Naive thymus-derived CD4-positive, alpha-beta T cell (primary cell): ENCODE measurements around the gene BMP5. TPM values are rescaled to one million over a fixed set of nuclear protein-coding genes. Genes with fewer than 3 reads are reported as not detected.

Experiments used
- ATAC-seq: fragments of 150-1000 bp; cut with Tn5 transposase; 2 replicates; pipeline ENCODE4 v1.10.0; 2021; ENCODE audit warnings: mild to moderate bottlenecking, moderate library complexity
- CTCF ChIA-PET: fragments of 350-600 bp; sonication (Branson Sonifier 250); formaldehyde crosslinking; loops from one replicate; lab custom pipeline; 2021; ENCODE audit warnings: antibody characterized with exemption; lab: Charles Lee
- POLR2A ChIA-PET: fragments of 350-600 bp; sonication (Branson Sonifier 250); formaldehyde crosslinking; loops from one replicate; lab custom pipeline; 2021; ENCODE audit warnings: antibody characterized with exemption, inconsistent platforms; lab: Charles Lee
- DNase-seq, 9 donors: peaks; one replicate each; pipeline versions ENCODE4 v3.0.0 to v3.0.0-alpha.2; 2020 to 2022; ENCODE audit warnings: mixed read lengths in 1 of 9
- H3K27ac ChIP-seq: one replicate; pipeline ENCODE4 v1.7.0; 2013; ENCODE audit warnings: mild to moderate bottlenecking, low read depth, low read length, moderate library complexity
- H3K27me3 ChIP-seq, 2 donors: one replicate each; pipeline ENCODE4 v1.7.0; 2013; ENCODE audit warnings: low read length in 2 of 2, mild to moderate bottlenecking in 2 of 2, moderate library complexity in 2 of 2; ENCODE audit not compliant: control insufficient read depth in 2 of 2, insufficient read depth in 2 of 2
- H3K36me3 ChIP-seq, 3 experiments: 1 replicate in 2 of 3; 2 replicates in 1 of 3; pipeline ENCODE4 v1.7.0; 2013; ENCODE audit warnings: low read length in 3 of 3, mild to moderate bottlenecking in 3 of 3, moderate library complexity in 1 of 3; ENCODE audit not compliant: insufficient read depth in 3 of 3, control insufficient read depth in 2 of 3
- H3K4me1 ChIP-seq, 2 donors: one replicate each; pipeline ENCODE4 v1.7.0; 2013; ENCODE audit warnings: low read length in 2 of 2, mild to moderate bottlenecking in 2 of 2, moderate library complexity in 1 of 2; ENCODE audit not compliant: control insufficient read depth in 2 of 2, insufficient read depth in 2 of 2
- H3K4me3 ChIP-seq: 2 replicates; pipeline ENCODE4 v1.7.0; 2013; ENCODE audit warnings: mild to moderate bottlenecking, low read length
- H3K9me3 ChIP-seq, 3 experiments: 1 replicate in 2 of 3; 2 replicates in 1 of 3; pipeline ENCODE4 v1.7.0; 2013; ENCODE audit warnings: low read length in 3 of 3; ENCODE audit not compliant: control insufficient read depth in 2 of 3
- H3K27ac Mint-ChIP-seq, 9 donors: one replicate each; pipeline ENCODE4 v1.8.0; 2020 to 2022; ENCODE audit warnings: mixed read lengths in 9 of 9, mild to moderate bottlenecking in 8 of 9, moderate library complexity in 5 of 9, inconsistent platforms in 2 of 9
- H3K27me3 Mint-ChIP-seq, 5 donors: one replicate each; pipeline ENCODE4 v1.8.0; 2021 to 2022; ENCODE audit warnings: mixed read lengths in 5 of 5, mild to moderate bottlenecking in 1 of 5
- H3K36me3 Mint-ChIP-seq, 5 donors: one replicate each; pipeline ENCODE4 v1.8.0; 2020 to 2022; ENCODE audit warnings: mixed read lengths in 5 of 5, mild to moderate bottlenecking in 3 of 5, inconsistent platforms in 1 of 5
- H3K4me1 Mint-ChIP-seq, 7 donors: one replicate each; pipeline ENCODE4 v1.8.0; 2020 to 2022; ENCODE audit warnings: mixed read lengths in 7 of 7, mild to moderate bottlenecking in 3 of 7, inconsistent platforms in 1 of 7
- H3K4me3 Mint-ChIP-seq, 10 donors: one replicate each; pipeline ENCODE4 v1.8.0; 2020 to 2022; ENCODE audit warnings: mild to moderate bottlenecking in 10 of 10, mixed read lengths in 10 of 10, moderate library complexity in 6 of 10, inconsistent platforms in 2 of 10
- H3K9me3 Mint-ChIP-seq, 11 donors: one replicate each; pipeline ENCODE4 v1.8.0; 2020 to 2022; ENCODE audit warnings: mixed read lengths in 11 of 11, mild to moderate bottlenecking in 4 of 11, inconsistent platforms in 1 of 11, moderate library complexity in 1 of 11
- intact Hi-C, 2 donors: fragments of 100-400 bp; cut with micrococcal nuclease; formaldehyde crosslinking; loops; one replicate each; pipeline ENCODE4 v1.15.1; 2023
- polyA plus RNA-seq, 2 donors: library from polyadenylated mRNA; unstranded; fragments of 300-500 nt; fragmentation: Illumina TruSeq; gene quantifications; one replicate each; pipeline ENCODE4 v1.2.3, GENCODE V29; 2021
- total RNA-seq, 6 experiments: library from RNA in 5 of 6; stranded (reverse) in 5 of 6; gene quantifications; 1 replicate in 5 of 6; 2 replicates in 1 of 6; pipeline ENCODE4 v1.2.3 and lab custom pipeline; 2021 to 2026

Gene BMP5
- total and polyA plus RNA-seq, 7 experiments from 2014 or later = not detected

- no peaks in the 10 kb centered on the region for H3K27me3 ChIP-seq
- H3K27ac ChIP-seq = no peak overlapping the region
- H3K9me3 ChIP-seq = no peaks in the 10 kb centered on the region
- ATAC-seq = no peak
- H3K4me3 ChIP-seq = no peak overlapping the region
- Mint-ChIP-seq H3K4me3 (no peak overlapping the region), H3K4me1 (no peaks in the 10 kb centered on the region), H3K9me3 (peaks cover 0 to 3% (median 0%) of the 10 kb centered on the region in 11 donors), H3K27me3 (no peaks in the 10 kb centered on the region), H3K36me3 (no peaks in the 10 kb centered on the region), H3K27ac (no peak overlapping the region)
- DNase-seq = no peak
- H3K4me1 ChIP-seq = no peaks in the 10 kb centered on the region
- ChIA-PET POLR2A (no interaction called here), CTCF (no interaction called here)
- H3K36me3 ChIP-seq = no peaks in the 10 kb centered on the region
- intact Hi-C loops = no loop called here
Measured at GRCh38 chr6:55853008-55854001, 22.1 kb downstream of the BMP5 start.

GRCh38 chr6:55841341-55841740 lies 34.0 kb downstream of the BMP5 start:
- Histone ChIP-seq H3K27me3 (no peaks in the 10 kb centered on the region), H3K36me3 (no peaks in the 10 kb centered on the region), H3K4me3 (no peak overlapping the region), H3K27ac (no peak overlapping the region), H3K9me3 (no peaks in the 10 kb centered on the region), H3K4me1 (no peaks in the 10 kb centered on the region)
- H3K36me3 Mint-ChIP-seq = no peaks in the 10 kb centered on the region
- no peak overlapping the region for H3K4me3 Mint-ChIP-seq
- ChIA-PET POLR2A (no interaction called here), CTCF (no interaction called here)
- no peak for DNase-seq
- no peak for ATAC-seq
- intact Hi-C loops = no loop called here
- H3K9me3 Mint-ChIP-seq = peaks cover 0 to 9% (median 2%) of the 10 kb centered on the region in 11 donors
- no peaks in the 10 kb centered on the region for H3K4me1 Mint-ChIP-seq
- no peaks in the 10 kb centered on the region for H3K27me3 Mint-ChIP-seq
- no peak overlapping the region for H3K27ac Mint-ChIP-seq

GRCh38 chr6:55839080-55839479 lies 36.3 kb downstream of the BMP5 start:
- no peak overlapping the region for H3K4me3 ChIP-seq
- peaks cover 0 to 9% (median 2%) of the 10 kb centered on the region in 11 donors for H3K9me3 Mint-ChIP-seq
- H3K4me3 Mint-ChIP-seq = no peak overlapping the region
- no peaks in the 10 kb centered on the region for H3K4me1 Mint-ChIP-seq
- DNase-seq = no peak
- H3K27me3 ChIP-seq = no peaks in the 10 kb centered on the region
- H3K4me1 ChIP-seq = no peaks in the 10 kb centered on the region
- H3K27me3 Mint-ChIP-seq = no peaks in the 10 kb centered on the region
- no peaks in the 10 kb centered on the region for H3K9me3 ChIP-seq
- POLR2A ChIA-PET = no interaction called here
- H3K36me3 ChIP-seq = no peaks in the 10 kb centered on the region
- ATAC-seq = no peak
- H3K36me3 Mint-ChIP-seq = no peaks in the 10 kb centered on the region
- intact Hi-C loops = no loop called here
- no peak overlapping the region for H3K27ac Mint-ChIP-seq
- H3K27ac ChIP-seq = no peak overlapping the region
- CTCF ChIA-PET = no interaction called here

GRCh38 chr6:55836945-55837344 lies 38.4 kb downstream of the BMP5 start:
- Histone ChIP-seq H3K4me1 (no peaks in the 10 kb centered on the region), H3K27ac (no peak overlapping the region), H3K27me3 (no peaks in the 10 kb centered on the region), H3K9me3 (no peaks in the 10 kb centered on the region), H3K36me3 (no peaks in the 10 kb centered on the region), H3K4me3 (no peak overlapping the region)
- Mint-ChIP-seq H3K36me3 (no peaks in the 10 kb centered on the region), H3K27ac (no peak overlapping the region), H3K9me3 (peaks cover 0 to 12% (median 2%) of the 10 kb centered on the region in 11 donors), H3K27me3 (no peaks in the 10 kb centered on the region), H3K4me1 (no peaks in the 10 kb centered on the region), H3K4me3 (no peak overlapping the region)
- DNase-seq (no peak), ATAC-seq (no peak)
- POLR2A ChIA-PET = no interaction called here
- intact Hi-C loops = no loop called here
- CTCF ChIA-PET = no interaction called here

GRCh38 chr6:55836481-55836880 lies 38.9 kb downstream of the BMP5 start:
- intact Hi-C loops = no loop called here
- H3K27me3 Mint-ChIP-seq = no peaks in the 10 kb centered on the region
- Histone ChIP-seq H3K4me3 (no peak overlapping the region), H3K27me3 (no peaks in the 10 kb centered on the region), H3K4me1 (no peaks in the 10 kb centered on the region), H3K36me3 (no peaks in the 10 kb centered on the region), H3K27ac (no peak overlapping the region), H3K9me3 (no peaks in the 10 kb centered on the region)
- H3K4me3 Mint-ChIP-seq = no peak overlapping the region
- H3K27ac Mint-ChIP-seq = no peak overlapping the region
- CTCF ChIA-PET = no interaction called here
- no peaks in the 10 kb centered on the region for H3K36me3 Mint-ChIP-seq
- ATAC-seq (no peak), DNase-seq (no peak)
- H3K9me3 Mint-ChIP-seq = peaks cover 0 to 17% (median 2%) of the 10 kb centered on the region in 11 donors
- no peaks in the 10 kb centered on the region for H3K4me1 Mint-ChIP-seq
- POLR2A ChIA-PET = no interaction called here

- Histone ChIP-seq H3K4me3 (no peak overlapping the region), H3K9me3 (no peaks in the 10 kb centered on the region), H3K27me3 (no peaks in the 10 kb centered on the region), H3K4me1 (no peaks in the 10 kb centered on the region), H3K36me3 (no peaks in the 10 kb centered on the region), H3K27ac (no peak overlapping the region)
- Mint-ChIP-seq H3K27ac (no peak overlapping the region), H3K9me3 (peaks cover 0 to 23% (median 2%) of the 10 kb centered on the region in 11 donors), H3K27me3 (no peaks in the 10 kb centered on the region), H3K4me1 (no peaks in the 10 kb centered on the region), H3K36me3 (no peaks in the 10 kb centered on the region), H3K4me3 (no peak overlapping the region)
- intact Hi-C loops = no loop called here
- ATAC-seq (no peak), DNase-seq (no peak)
- ChIA-PET POLR2A (no interaction called here), CTCF (no interaction called here)
Measured at GRCh38 chr6:55835220-55835619, 40.2 kb downstream of the BMP5 start.

- no peaks in the 10 kb centered on the region for H3K4me1 ChIP-seq
- ATAC-seq (no peak), DNase-seq (no peak)
- H3K4me3 Mint-ChIP-seq = no peak overlapping the region
- H3K27ac ChIP-seq = no peak overlapping the region
- H3K27me3 Mint-ChIP-seq = no peaks in the 10 kb centered on the region
- no peaks in the 10 kb centered on the region for H3K27me3 ChIP-seq
- POLR2A ChIA-PET = no interaction called here
- no peaks in the 10 kb centered on the region for H3K9me3 ChIP-seq
- CTCF ChIA-PET = no interaction called here
- peaks cover 0 to 23% (median 2%) of the 10 kb centered on the region in 11 donors for H3K9me3 Mint-ChIP-seq
- H3K27ac Mint-ChIP-seq = no peak overlapping the region
- intact Hi-C loops = no loop called here
- no peaks in the 10 kb centered on the region for H3K36me3 Mint-ChIP-seq
- no peak overlapping the region for H3K4me3 ChIP-seq
- no peaks in the 10 kb centered on the region for H3K4me1 Mint-ChIP-seq
- no peaks in the 10 kb centered on the region for H3K36me3 ChIP-seq
Measured at GRCh38 chr6:55833284-55833683, 42.1 kb downstream of the BMP5 start.
